Suprapubic skin (tissue), 3 donors: ENCODE results near the gene ERCC8.

Experiments used
- CTCF ChIP-seq, 2 donors: fragments of 200-600 bp in 1 of 2; fragments of 450-650 bp in 1 of 2; sonication (generic) in 1 of 2; IDR thresholded peaks; one replicate each; pipeline ENCODE4 v1.5.1; 2016 to 2019; ENCODE audit warnings: antibody characterized with exemption in 2 of 2, mild to moderate bottlenecking in 1 of 2, moderate library complexity in 1 of 2
- POLR2AphosphoS5 ChIP-seq, 3 donors: sonication (generic); formaldehyde crosslinking; IDR thresholded peaks; one replicate each; pipeline ENCODE4 v1.6.1; 2017; ENCODE audit warnings: antibody characterized with exemption in 3 of 3

DNA sequence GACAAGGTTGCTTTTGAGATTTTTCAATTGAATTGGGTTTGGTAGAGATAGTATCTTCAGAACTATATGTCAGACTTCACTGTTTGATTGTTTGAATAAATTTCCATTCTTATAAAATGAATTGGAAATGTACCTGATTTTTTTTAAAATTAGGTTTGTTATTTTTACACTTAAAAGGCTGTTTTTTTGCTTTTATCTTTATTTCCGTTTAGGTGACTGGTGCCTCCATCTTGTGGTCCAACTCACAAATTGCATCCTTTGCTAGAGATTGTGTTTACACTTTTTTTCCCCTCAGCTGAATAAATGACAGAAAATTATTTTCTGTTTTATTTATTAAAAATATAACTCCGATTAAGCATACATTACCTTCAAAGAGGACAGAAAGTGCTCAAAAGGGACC lies 15.7 kb upstream of the ERCC8 start:
- TF ChIP-seq CTCF (IDR thresholded peaks at IDR 0.05) = no peak
- TF ChIP-seq POLR2AphosphoS5 (IDR thresholded peaks at IDR 0.05) = no peak
